NCI-H187 treated with DMSO at 0.1 percent for 48 hours (cell line): ENCODE data around the gene PHF14.

Experiments used
- DNase-seq: peaks from one replicate; lab custom pipeline; 2025; lab: John Stamatoyannopoulos, UW

The PHF14 gene

GRCh38 chr7:11171569-11172192, 198.0 kb downstream of the PHF14 start:
- DNase-seq = no peak

DNA sequence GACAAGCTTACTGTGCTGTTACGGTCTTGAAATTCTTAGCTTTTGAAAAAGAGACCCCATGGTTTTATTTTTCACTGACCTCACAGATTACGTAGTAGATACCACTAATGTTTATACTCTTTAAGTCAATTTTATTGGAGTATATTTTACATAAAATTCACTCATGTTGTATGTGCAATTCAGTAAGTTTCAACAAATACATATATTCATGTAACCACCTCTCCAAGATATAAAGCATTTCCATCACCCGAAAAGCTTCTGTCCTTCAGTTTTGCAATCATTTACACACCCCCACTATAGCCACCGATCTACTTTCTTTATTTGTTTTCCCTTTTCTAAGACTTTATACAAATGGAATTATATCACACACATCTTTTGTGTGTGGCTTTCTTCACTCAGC, 199.2 kb downstream of the PHF14 start:
- DNase-seq = no peak

GRCh38 chr7:11175371-11175770, 201.7 kb downstream of the PHF14 start:
- no peak for DNase-seq

- peak; percentile 23 for DNase-seq
These were observed 202.2 kb downstream of the PHF14 start for GRCh38 chr7:11175887-11176286.

- no peak for DNase-seq
These were observed 203.4 kb downstream of the PHF14 start for GRCh38 chr7:11176985-11177555.

DNA sequence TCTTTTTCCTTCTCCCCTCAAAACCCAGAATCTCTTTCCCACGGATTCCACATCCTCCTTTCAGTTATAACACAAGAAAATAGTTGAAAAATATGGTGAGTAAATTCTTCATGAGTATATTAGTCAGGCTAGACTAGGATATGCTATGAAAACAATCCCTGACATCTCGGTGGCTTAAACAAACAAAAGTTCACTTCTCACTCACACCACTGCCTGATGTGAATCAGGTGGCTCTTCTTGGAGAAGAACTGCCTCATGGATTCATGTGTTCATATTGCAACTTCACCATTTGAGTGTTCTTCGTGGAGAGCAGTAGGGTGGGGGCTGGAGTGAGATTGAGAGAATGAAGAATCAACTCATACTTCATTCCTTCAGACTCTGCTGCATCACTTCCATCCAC, 204.1 kb downstream of the PHF14 start:
- DNase-seq = no peak

DNA sequence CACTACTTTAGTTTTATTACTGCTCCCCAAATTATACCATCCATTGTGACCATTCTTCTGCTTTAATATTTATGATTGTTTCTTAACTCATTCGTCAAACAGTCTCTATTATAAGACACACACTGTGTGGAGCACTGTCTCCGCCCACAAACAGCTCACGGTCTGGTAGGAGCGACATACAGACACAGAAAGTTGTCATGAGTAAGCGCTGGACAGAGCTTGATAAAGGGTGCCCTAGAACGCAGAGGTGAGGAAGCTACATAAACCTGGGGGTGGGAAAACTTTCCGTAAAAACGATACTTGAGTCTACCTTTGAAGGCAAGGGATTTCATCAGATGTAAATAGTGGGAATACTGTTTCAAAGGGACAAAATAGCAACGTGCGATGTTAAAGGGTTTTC, 207.9 kb downstream of the PHF14 start:
- DNase-seq = no peak

DNA sequence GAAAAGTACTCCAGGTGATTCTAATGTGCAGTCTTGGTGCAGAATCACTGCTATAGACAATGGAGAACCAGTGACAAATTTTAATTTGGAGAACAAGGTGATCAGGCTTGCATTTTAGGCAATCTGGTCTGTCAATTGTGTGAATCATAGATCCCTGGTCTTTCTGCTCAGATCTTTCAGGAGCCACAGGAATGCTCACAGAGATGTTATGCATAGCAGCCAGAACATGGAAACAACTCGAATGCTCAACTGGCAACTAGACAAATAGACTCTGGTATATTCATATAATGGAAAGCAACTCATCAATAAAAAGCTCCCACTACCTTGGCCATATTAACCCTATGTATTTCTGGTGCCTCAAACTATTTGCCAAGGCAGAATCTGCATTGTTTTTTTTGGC, 209.1 kb downstream of the PHF14 start:
- DNase-seq = no peak

DNA sequence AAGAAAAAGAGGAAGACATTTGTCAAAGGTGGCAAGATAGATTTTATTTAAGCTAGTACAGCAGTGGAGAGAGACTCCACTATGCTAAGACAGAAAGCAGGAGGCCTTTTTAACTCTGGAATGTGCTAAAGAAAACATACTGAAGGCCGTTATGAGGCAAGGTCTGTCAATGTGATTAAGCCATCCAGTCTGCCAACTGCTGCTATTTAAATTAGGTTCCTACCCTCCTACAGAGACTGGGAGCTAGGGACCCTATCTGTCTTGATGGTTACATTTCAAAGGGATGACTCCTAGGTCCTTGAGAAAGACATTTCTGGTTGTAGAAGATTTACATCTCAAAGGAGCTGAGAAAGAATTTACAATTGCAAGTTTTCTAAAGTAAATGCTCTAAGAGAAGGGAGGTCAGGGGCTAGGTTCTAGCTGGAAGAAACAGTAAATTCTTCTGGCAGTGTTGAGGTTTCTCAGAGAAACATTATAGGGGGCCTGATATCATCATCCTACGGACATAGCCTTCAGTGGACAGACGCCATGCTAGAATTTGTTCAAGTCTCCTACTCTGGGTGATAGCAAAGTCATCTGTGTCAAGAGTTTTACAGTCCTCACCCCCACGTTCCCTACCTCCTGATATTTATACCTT, 211.6 kb downstream of the PHF14 start:
- DNase-seq = no peak

GRCh38 chr7:11188529-11189310, 215.0 kb downstream of the PHF14 start:
- no peak for DNase-seq

DNA sequence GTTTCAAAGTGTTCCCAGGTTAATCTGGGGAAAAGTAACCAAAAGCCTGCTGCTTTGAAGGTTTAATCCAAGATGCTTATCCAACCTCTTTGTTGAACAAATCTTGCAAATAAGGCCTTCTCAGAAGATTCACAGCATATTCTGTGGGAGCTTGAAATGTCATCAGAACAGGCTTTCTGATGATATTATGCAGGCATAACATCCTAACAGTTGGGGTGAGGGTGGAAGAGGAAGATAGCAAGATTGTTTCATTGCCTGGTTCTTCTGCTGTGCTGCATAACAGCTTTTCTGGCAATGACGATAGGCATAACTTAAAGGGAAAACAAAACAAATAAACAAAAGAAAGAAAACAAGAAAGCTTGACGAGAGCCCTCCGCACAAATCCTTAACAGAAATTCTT, 217.4 kb downstream of the PHF14 start:
- DNase-seq = no peak

- DNase-seq = no peak
These were observed 218.0 kb downstream of the PHF14 start for GRCh38 chr7:11191574-11192220.

GRCh38 chr7:11192506-11192905, 218.8 kb downstream of the PHF14 start:
- no peak for DNase-seq

DNA sequence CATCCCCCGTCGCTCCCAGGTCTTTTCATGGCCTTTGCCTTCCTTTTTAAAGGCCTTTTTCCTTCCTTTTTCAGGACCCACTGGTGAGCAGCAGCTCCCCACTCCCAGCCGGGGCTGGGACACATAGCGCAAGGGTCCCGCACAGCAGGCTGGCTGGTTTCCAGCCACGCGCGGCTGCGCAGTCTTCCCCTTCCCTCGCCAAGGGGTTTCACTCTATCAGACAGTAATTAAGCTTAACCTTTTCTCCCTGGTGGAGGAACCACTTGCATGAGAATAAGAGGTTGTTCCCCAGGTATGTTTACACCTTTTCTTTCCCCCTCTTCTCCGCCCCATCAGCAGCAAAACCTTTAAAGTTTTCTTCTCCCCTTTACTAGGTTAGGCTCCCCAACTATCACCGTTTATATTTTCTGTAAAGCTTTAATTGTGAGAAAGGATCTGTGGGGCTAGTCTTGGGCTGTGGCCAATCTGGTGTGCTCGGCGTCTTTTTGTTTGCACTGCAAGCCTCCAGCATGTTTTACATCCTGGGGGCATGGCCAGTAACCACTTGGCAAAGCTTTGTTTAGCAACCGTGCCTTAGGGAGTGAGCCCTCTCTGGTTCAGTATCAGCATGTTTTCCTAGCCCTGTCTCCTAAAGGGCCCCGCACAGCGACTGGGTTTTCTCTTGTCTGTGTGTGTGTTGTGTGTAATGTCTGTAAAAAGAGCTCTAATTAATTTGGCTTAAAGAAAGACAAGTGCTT, 219.6 kb downstream of the PHF14 start:
- DNase-seq = no peak

DNA sequence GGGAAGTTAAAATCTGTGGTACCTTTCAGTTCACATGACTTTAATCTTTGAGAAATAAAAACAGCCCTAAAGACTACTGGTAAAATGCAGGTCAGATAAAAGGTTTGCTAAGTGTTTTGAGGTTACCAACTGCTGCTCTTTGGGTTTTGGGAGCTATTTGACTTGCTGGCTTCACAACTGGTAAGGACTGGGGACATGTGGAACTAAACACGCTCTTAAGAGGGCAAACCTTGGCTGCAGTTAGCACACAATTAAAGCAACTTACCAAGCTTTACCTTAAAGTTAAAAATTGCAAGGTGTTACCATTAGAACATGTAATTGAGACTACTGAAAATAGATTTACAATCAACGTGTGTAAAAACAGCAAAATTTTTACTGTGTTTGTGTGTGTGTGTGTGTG, 220.2 kb downstream of the PHF14 start:
- no peak for DNase-seq

- DNase-seq = no peak
These were observed 220.8 kb downstream of the PHF14 start for GRCh38 chr7:11194492-11194891.

DNA sequence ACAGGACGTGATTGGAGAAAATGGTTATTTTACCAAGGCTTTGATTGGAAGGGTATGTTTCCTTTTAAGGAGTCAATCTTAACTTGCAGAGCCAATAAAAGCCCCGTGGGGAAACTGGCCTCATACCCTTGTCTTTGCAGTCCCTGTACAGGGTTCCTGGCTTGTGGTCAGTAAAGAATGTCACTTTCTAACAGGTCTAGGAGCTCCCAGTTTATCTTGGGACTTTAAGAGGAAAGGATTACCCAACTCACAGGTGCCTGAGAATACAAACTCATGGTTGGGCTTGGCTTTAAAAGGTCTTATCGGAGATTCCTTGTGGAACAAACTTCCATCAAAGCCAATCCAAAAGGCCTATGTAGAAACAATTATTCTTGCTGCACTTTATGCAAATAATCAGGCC, 221.8 kb downstream of the PHF14 start:
- no peak for DNase-seq

GRCh38 chr7:11196143-11196542, 222.5 kb downstream of the PHF14 start:
- no peak for DNase-seq

GRCh38 chr7:11203224-11203623, 229.6 kb downstream of the PHF14 start:
- DNase-seq = no peak

DNA sequence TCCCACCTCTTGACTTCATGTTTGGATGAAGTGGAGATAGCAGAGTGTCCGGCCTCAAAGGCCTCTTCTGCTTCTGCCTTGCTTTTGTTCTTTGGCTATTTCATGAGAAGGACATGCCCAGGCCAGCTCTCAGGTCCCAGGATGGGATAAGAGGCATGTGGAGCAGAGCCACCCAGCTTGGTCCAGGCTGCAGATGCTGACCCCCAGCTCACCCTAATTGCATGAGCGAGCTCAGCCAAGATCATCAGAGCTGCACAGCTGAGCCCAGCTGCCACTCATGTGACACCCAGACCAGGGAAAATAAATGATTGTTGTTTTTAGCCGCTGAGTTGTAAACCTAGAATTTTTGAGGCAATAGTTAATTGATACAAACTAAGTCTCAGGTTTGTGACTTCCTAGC, 230.0 kb downstream of the PHF14 start:
- DNase-seq = no peak

- no peak for DNase-seq
These were observed 232.7 kb downstream of the PHF14 start for GRCh38 chr7:11206177-11206899.
